Choroid plexus epithelial cell (primary cell): ENCODE results near the gene FBXW12.

Source experiments
- DNase-seq: peaks from one replicate; pipeline ENCODE4 v3.0.0-alpha.2; 2010; ENCODE audit warnings: low read depth
- H3K4me3 ChIP-seq: 2 replicates; pipeline ENCODE4 v1.5.1; 2011; ENCODE audit warnings: low read depth, mild to moderate bottlenecking, control low read depth, low read length, moderate library complexity
- TF ChIP-seq, protein P1 (sequence below): conservative IDR thresholded peaks from 2 replicates; pipeline ENCODE4 v1.5.1; 2011; ENCODE audit warnings: low read depth, mild to moderate bottlenecking, control low read depth, inconsistent platforms, low read length, moderate library complexity

Gene FBXW12

GRCh38 chr3:48405971-48406370, 34.0 kb downstream of the FBXW12 start:
- DNase-seq: no peak
- no peak overlapping the region for H3K4me3 ChIP-seq
- TF ChIP-seq, protein P1, sequence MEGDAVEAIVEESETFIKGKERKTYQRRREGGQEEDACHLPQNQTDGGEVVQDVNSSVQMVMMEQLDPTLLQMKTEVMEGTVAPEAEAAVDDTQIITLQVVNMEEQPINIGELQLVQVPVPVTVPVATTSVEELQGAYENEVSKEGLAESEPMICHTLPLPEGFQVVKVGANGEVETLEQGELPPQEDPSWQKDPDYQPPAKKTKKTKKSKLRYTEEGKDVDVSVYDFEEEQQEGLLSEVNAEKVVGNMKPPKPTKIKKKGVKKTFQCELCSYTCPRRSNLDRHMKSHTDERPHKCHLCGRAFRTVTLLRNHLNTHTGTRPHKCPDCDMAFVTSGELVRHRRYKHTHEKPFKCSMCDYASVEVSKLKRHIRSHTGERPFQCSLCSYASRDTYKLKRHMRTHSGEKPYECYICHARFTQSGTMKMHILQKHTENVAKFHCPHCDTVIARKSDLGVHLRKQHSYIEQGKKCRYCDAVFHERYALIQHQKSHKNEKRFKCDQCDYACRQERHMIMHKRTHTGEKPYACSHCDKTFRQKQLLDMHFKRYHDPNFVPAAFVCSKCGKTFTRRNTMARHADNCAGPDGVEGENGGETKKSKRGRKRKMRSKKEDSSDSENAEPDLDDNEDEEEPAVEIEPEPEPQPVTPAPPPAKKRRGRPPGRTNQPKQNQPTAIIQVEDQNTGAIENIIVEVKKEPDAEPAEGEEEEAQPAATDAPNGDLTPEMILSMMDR: no peak

GRCh38 chr3:48406443-48407431, 34.7 kb downstream of the FBXW12 start:
- TF ChIP-seq, protein P1: no peak
- no peak for DNase-seq
- H3K4me3 ChIP-seq: no peak overlapping the region

DNA sequence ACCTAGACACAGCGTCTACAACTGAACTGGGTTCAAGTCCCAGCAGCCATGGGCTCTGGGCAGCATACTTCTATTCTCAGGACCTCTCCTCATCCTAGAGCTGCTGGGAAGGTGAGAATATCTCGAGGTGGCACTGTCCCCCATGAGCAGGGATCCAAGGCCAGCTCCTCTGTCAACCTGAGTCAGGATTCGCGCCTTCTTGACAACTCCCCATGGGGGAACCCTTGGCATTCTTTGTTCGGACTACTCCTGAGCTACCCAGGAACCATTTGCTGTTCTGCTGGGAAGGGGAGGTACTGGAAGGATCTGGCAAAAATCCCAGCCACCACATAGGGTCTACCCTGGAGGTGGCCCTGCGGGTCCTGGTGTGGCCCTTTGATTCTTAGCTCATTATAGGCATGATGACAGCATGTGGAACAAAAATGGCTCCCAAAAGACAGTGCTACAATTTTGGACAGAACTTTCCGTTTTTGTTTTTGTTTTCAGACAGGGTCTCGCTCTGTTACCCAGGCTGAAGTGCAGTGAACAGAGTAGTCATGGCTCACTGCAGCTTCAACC, 35.6 kb downstream of the FBXW12 start:
- no peak overlapping the region for H3K4me3 ChIP-seq
- TF ChIP-seq, protein P1: no peak
- DNase-seq: no peak

GRCh38 chr3:48408823-48409281, 36.8 kb downstream of the FBXW12 start:
- TF ChIP-seq, protein P1: peak; percentile 27
- H3K4me3 ChIP-seq: no peak overlapping the region
- no peak for DNase-seq

DNA sequence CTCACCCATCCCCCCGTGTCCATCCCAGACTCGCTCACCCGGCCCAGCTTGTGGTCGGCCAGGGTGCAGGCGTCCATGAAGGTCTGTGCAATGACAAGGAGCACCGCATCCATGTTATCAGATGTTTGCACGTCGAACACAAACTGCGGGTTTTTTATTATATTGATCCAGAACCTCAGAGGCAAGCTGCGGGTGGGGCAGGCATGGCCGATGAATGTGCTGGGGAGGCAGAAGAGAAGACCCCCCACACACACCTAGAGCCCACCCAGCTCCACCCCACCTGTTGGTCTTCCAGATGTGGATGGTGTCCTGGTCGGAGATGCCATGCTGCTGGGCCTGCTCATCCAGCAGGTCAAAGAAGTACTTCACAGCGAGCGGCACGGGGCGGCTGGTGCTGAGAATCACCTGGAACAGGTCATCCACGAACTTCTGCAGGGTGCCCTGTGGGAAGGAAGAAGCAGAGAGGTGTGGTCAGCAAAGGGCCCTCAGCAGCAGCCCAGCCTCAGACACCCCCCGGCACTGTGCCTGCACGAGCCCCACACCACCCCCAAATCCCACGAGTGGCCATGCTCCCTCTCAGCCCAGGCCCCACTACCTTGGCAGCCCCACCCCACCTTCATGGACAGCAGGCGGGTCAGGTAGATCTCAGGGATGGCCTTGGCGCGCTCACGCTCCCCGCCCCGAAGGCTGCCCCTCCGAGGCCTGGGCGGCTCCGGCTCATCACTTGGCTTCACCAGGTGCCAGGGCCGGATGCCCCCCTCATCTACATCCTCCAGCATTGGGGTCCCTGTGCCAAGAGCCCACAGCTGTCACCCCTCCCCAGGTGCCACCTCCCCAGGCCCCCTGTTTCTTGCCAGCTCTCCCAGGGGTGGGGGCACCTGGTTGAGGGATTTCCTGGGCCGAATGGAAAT, 37.5 kb downstream of the FBXW12 start:
- TF ChIP-seq, protein P1: no peak
- DNase-seq: no peak
- H3K4me3 ChIP-seq: no peak overlapping the region

DNA sequence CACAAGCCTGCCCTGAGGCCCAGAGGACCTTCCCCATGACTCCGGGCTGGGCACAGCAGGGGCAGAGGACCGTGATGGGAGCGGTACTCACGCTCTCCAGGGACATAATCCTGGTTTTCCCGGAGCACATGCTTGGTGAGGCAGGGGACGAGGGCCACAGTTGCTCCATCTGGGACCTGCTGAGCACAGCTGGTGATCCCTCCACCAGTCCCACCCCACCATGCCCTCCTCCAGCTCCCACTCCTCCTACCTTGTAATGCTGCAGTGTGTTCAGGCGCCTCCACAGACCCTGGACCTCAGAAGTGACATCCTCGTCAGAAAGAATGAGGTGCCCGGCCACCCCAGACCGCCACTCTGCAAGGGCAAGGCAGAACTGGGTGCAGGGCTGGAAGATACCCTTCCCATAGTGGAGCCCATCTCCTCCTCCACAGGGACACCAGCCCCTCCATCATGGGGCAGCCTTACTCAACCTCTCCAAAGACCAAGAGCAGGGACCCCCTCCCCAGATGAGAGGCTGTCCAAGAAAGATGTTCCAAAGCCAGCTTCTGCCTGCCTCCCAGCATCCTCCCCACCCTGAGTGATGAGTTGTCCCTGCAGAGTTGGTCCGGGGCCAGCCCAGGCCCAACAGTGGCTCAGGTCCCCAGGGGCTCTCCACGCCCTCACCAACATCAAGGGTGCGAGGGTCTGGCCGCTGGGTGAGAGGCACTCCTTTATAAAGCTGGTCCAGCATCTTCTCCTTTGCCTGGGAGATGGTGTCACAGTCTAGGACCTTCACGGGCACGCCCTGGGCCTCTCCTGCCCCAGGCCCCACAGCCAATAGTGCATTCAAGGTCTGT, 38.4 kb downstream of the FBXW12 start:
- no peak for DNase-seq
- TF ChIP-seq, protein P1: no peak
- H3K4me3 ChIP-seq: no peak overlapping the region
